Measurements from ENCODE around the gene CRLF1.

The CRLF1 gene, protein sequence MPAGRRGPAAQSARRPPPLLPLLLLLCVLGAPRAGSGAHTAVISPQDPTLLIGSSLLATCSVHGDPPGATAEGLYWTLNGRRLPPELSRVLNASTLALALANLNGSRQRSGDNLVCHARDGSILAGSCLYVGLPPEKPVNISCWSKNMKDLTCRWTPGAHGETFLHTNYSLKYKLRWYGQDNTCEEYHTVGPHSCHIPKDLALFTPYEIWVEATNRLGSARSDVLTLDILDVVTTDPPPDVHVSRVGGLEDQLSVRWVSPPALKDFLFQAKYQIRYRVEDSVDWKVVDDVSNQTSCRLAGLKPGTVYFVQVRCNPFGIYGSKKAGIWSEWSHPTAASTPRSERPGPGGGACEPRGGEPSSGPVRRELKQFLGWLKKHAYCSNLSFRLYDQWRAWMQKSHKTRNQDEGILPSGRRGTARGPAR

GRCh38 chr19:18606281-18607225, at the start of gene CRLF1:
TSS of gene CRLF1 (minus strand) at chr19:18606799. CDS start at chr19:18606656, 143 bp downstream.
- no peak for DNase-seq

- no peak for DNase-seq
These were observed 48.7 kb upstream of the CRLF1 start for GRCh38 chr19:18655173-18655844.

- DNase-seq = no peak
These were observed 47.9 kb upstream of the CRLF1 start for GRCh38 chr19:18654469-18654868.

- no peak for DNase-seq
These were observed 47.3 kb upstream of the CRLF1 start for GRCh38 chr19:18653853-18654252.

DNA sequence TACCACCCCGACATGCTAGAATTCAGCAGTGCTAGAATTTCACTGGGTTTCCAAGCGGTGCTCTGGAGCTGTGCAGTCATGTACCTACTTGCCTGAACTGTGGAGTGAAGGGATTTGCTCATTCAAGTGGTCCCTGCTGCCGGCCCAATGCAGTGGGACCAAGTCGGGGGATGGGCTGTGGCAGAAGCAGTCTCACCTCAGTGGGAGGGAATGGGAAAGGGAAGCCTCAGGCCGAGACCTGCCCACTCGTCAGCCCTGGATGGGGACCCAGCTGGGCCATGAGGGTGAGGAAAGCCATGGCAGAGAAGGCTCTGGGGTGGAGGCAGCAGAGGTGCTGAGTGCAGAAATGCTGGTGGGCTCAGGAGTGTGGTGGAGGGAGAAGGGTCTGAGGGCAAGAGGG, 45.1 kb upstream of the CRLF1 start:
- DNase-seq = no peak

GRCh38 chr19:18651300-18651699, 44.7 kb upstream of the CRLF1 start:
- DNase-seq = no peak

DNA sequence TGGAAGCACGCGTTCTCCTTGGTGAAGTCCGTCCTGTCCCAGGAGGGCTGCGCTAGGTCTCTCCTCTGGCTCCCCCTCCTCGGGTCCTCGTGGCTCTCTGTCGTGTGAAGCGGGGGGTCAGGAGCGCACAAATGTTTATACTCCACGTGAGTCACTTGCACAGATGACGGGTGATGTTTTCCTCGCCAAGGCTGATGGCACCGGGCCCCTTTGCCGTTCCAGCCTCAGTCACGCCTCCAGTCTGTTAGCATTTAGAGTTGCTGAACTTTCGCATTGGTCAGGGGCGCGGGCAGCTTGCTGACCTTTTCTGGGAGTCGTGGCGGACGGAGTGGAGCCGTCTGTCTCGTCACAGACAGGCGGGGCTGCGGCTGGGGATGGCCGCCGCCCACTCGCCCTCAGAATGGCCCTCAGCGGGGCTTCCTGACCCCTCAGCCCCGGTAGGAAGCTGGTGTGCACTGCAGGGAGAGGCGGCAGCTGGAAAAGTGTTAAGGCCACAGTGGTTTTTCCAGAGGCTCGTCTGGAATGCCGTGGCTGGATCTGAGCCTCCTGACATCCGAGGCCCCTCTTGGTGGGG, 44.0 kb upstream of the CRLF1 start:
- peak; percentile 52 for DNase-seq

- DNase-seq = no peak
These were observed 43.4 kb upstream of the CRLF1 start for GRCh38 chr19:18650021-18650390.

DNA sequence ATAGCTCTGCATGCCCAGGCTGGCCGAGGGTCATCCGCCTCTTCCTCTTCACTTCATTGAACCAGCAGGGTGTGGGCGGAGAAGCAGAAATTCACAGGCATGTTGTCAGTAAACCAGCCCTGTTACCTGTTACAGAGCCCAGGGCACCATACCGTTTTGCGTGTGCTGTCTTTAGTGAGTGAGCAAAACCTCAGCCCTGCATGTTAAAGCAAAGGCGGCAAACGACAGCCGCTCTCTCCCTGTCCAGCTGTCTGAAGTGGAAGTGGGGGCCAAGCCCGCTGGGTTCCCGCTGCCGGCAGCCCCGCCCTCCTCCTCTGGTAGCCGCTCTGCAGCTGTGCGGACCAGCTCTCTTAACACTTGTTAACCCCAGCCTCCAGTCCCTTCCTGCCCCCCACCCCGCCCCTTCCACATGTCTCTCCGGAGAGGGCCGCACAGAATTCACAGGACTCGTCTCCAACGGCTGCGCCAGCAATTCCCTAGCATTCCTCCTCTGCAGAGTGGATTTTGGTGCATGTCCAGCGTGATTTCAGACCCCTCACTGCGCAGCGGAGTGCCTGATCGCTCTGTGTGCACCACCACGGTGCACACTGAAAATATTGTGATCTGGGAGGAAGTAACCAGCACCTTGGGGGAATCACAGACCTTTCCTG, 42.9 kb upstream of the CRLF1 start:
- peak; percentile 27 for DNase-seq

DNA sequence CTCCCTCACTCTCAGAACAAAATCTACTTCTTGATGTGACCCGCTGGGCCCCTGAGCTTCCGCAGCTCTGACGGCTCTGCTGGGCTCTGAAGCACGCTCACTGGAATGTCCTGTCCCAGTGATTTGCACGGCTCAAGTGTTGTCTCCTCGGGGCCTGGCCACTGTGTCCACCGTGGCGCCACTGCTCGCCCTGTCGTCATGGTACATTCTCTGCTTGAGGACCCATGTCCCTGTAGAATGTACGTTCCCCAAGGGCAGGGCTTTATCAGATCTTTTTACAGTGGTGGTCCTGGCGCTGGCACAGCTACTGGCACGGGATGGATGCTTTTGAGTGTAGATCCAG, 42.3 kb upstream of the CRLF1 start:
- DNase-seq = no peak

DNA sequence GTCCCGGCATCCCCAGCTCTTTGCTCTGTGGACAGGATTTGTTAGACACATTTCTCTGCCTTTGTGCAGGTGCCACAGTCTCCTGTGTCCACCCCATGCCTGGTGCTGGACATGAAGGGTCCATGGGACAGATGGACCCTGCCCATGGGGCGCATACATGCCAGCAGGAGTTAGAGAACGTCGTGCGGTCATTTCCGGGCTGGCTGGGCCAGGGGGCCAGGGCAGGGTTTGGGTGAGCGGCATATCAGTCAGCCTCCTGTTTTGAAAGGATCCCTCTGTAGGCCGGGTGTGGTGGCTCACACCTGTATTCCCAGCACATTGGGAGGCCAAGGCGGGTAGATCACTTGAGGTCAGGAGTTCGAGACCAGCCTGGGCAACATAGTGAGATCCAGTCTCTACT, 41.2 kb upstream of the CRLF1 start:
- DNase-seq = no peak

DNA sequence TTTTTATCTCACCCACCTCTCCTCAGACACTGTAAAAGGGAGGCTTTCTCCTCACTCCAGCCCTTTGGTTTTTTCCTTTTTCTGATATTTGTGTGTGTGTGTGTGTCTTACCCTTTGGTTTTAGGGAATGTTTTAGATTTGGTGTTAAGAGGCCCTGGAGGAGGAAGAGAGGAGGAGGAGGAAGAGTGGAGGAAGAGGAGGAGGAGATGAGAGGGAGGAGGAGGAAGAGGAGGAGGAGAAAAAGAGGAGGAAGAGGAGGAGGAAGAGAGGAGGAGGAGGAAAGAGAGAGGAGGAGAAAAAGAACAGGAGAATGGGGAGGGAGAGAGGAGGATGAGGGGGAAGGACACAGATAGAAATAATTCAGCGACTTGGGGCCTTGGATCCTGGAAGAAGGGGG, 40.8 kb upstream of the CRLF1 start:
- no peak for DNase-seq

DNA sequence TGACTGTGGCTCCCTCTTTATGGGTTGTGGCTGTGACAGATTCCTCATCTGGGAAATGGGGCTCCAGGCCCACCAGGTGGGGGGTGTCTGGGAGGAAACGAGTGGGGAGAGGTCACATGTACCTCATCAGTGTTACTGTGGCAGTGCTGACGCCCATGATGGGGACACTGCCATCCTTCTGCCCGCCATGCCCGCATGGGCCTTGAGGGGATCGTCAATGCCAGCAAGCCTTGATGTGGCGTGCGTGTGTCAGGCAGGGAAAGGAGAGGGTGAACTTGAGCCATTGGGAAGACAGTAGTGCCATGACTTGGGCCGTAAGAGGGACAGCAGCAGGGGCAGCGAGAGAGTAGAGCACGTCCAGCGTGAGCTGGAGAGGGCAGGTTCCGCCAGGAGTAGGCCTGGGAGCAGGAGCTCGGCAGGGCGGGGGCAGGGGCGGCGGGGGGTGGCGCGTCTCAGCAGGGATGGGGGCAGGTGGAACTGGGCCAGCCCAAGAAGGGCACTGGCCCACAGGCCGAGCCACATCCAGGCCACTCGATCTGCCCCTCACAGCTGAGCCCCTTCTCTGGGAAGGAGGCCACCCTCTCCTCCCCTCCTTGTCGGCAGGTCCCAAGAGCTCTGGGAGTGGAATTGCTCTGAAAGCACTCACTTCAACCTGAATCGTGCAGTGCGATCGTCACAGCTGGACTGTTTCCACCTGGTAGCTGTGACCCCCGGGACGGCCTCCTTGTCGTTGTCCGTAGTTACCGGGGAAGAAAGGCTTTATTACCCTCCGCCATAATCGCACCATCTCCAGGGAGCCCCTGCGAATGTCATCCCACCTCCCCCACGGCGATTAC, 40.2 kb upstream of the CRLF1 start:
- DNase-seq = no peak

GRCh38 chr19:18645035-18645511, 38.5 kb upstream of the CRLF1 start:
- DNase-seq = no peak

- DNase-seq = peak; percentile 22
These were observed 37.8 kb upstream of the CRLF1 start for GRCh38 chr19:18644196-18645034.

- DNase-seq = no peak
These were observed 33.2 kb upstream of the CRLF1 start for GRCh38 chr19:18639706-18640243.

GRCh38 chr19:18637673-18638630, 31.4 kb upstream of the CRLF1 start:
- DNase-seq = no peak

DNA sequence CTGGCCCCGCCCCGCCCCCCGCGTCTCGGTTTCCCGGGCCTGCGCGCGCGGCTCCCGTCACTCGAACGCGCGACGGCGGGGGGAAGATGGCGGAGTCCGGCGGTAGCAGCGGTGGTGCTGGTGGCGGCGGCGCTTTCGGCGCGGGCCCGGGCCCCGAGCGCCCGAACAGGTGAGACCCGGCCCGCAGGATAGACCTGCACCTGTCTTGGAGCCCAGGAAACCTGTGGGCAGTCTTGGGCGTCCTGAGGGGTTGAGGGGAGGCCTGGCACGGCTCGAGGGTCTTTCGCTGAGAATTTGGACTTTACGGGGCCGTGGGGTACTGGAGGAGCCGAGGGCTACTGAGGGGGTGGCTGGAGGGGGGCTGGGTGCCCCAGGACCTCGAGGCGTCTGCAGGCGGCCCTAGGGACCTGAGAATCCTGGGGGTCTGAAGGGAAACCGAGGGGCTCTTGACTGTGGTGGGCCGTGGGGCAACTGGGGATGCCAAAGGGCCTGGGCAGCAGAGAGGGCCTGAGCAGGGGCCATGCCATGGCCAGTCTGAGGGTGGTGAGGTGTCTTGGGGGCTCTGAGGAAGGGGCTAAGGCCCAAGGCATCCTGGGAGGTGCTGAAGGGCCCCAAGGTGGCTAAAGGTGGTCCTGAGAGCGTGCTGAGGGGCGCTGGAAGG, 30.5 kb upstream of the CRLF1 start, which contains the start of gene KLHL26:
Gene KLHL26, plus strand, starts transcription at position 60 of the 661 bp plus-strand sequence. Its CDS starts 27 bp downstream, at position 87.
- no peak for DNase-seq
